Activated naive CD8-positive, alpha-beta T cell treated with anti-CD3 and anti-CD28 coated beads for 36 hours (primary cell): ENCODE data around the gene HOMER1. TPM values are rescaled to one million over a fixed set of nuclear protein-coding genes. Genes with fewer than 3 reads are reported as not detected.
A peak's percentile ranks its signal among the peaks of the same experiment; 100 is the strongest.

Source experiments
- DNase-seq: peaks from one replicate; pipeline ENCODE4 v3.0.0; 2021
- H3K27ac Mint-ChIP-seq: one replicate; pipeline ENCODE4 v1.8.0; 2022; ENCODE audit warnings: mild to moderate bottlenecking, moderate library complexity, mixed read lengths
- H3K27me3 Mint-ChIP-seq: one replicate; pipeline ENCODE4 v1.8.0; 2022; ENCODE audit warnings: mild to moderate bottlenecking, mixed read lengths
- H3K36me3 Mint-ChIP-seq: one replicate; pipeline ENCODE4 v1.8.0; 2021; ENCODE audit warnings: mild to moderate bottlenecking, mixed read lengths
- H3K4me1 Mint-ChIP-seq: one replicate; pipeline ENCODE4 v1.8.0; 2021; ENCODE audit warnings: mixed read lengths
- H3K4me3 Mint-ChIP-seq: one replicate; pipeline ENCODE4 v1.8.0; 2022; ENCODE audit warnings: mild to moderate bottlenecking, moderate library complexity, mixed read lengths
- H3K9me3 Mint-ChIP-seq: one replicate; pipeline ENCODE4 v1.8.0; 2022; ENCODE audit warnings: mixed read lengths
- total RNA-seq, 2 experiments: library from RNA; stranded (reverse); gene quantifications; one replicate each; pipeline ENCODE4 v1.2.3, GENCODE V29; 2021

The HOMER1 gene, protein sequence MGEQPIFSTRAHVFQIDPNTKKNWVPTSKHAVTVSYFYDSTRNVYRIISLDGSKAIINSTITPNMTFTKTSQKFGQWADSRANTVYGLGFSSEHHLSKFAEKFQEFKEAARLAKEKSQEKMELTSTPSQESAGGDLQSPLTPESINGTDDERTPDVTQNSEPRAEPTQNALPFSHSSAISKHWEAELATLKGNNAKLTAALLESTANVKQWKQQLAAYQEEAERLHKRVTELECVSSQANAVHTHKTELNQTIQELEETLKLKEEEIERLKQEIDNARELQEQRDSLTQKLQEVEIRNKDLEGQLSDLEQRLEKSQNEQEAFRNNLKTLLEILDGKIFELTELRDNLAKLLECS
- 10 to 100 TPM; 12.8 to 13.0 TPM for total RNA-seq

DNA sequence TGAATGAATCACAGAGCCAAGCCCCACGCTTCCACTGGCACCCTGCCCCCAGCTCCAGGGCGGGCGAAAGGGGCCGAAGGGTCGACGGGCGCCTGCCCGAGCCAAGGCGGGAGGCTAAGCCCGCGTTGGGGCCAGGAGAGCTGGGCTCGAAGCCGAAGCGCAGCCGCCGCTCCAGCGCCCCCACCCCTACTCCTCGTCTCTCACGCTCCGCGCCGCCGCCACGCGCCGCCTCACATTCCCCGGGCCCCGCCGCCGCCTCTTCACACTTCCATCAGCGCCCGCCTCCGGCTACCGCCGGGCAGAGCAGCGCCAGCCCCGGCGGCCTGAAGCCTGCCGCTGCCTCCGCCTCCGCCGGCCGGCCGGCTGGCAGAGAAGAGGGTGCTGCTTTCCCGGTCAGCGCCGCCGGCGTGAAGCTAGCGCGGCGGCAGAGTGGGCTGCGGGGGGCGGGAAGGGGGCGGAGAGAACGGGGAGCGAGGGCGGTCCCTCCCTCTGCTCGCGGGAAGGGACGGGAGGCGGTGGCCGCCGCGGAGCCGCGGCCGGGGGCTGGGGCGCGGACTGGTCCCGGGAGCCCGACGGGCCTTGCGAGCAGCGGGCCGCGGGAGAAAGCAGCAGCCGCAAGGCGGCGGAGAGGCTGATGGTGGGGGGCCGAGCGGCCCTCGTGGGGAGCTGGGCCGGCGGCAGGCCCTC lies at the start of gene HOMER1:
TSS of gene HOMER1 (minus strand) at position 431 of the 687 bp plus-strand sequence. CDS start 1,360 bp downstream, outside the sequence.
- H3K27ac Mint-ChIP-seq, result peak within 1 kb of the TSS; percentile 98
- peak within 1 kb of the TSS; percentile 94 for H3K4me3 Mint-ChIP-seq
- peaks cover 14% of the 10 kb centered on the region for H3K36me3 Mint-ChIP-seq
- H3K4me1 Mint-ChIP-seq, result peaks cover 46% of the 10 kb centered on the region
- peaks cover 26% of the 10 kb centered on the region for H3K27me3 Mint-ChIP-seq
- peaks cover 2% of the 10 kb centered on the region for H3K9me3 Mint-ChIP-seq
- DNase-seq, result peak; percentile 79

DNA sequence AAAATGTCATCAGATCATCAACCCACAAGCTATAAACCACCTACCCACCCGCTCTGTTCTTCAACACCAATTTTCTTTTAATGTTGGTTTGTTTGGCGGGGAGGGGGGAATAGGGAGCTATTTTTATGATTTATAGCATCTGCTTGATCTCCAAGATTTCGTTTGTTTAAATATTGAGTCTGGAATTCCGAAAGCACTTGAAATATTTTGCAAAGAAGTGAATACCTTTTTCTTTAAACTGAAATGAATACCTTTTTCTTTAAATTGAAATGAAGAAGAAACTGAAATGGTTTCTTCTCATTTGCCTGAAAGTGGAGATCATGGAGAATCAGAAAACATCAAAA lies 49.3 kb upstream of the HOMER1 start:
- H3K27me3 Mint-ChIP-seq, result no peaks in the 10 kb centered on the region
- H3K4me1 Mint-ChIP-seq, result peaks cover 38% of the 10 kb centered on the region
- H3K27ac Mint-ChIP-seq, result peak overlapping the region; percentile 99
- DNase-seq, result no peak
- no peak overlapping the region for H3K4me3 Mint-ChIP-seq
- peaks cover 22% of the 10 kb centered on the region for H3K36me3 Mint-ChIP-seq
- peaks cover 11% of the 10 kb centered on the region for H3K9me3 Mint-ChIP-seq

DNA sequence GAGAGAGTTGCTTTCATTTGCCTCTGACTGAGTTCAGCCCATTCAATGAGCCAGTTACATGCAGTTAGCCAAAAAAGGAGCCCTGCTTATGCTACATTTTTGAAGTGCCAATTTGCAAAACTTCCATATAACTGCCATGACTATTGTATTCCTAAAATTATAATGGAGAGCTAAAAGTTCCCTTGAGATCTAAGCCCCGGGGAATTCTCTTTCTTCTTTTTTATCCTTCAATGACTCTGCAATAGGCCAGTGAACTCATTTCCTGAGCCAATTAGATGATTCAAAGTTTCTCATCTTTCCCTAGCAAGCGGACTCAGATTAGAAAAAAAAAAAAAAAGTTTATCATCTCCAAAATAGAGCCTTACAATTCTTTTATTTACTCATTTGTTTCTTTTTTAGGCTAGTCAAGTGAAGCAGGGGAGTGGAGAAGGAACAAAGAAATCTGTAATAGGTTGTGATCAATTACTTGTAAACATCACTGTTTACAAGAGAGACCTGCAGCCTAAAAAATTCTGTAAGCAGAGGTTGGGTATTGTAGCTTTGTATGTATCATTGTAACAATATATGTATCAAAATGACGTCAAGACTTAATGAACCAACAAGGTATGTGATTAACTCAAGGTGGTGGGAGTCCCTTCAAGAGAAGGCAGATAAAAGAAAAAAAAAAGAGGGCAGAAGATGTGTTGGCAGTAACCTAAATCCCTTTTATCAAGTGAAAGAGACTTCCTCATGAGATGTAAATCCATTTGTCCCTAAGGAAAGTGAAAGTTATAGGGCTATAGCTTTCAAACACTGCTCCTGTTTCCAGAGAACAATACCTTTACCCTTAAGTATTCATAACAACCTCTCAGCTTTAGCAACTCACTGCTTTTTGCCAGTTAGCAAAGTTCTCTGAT lies 48.7 kb upstream of the HOMER1 start:
- H3K4me3 Mint-ChIP-seq, result no peak overlapping the region
- DNase-seq, result no peak
- H3K9me3 Mint-ChIP-seq, result peaks cover 11% of the 10 kb centered on the region
- H3K36me3 Mint-ChIP-seq, result peaks cover 22% of the 10 kb centered on the region
- peaks cover 38% of the 10 kb centered on the region for H3K4me1 Mint-ChIP-seq
- H3K27me3 Mint-ChIP-seq, result no peaks in the 10 kb centered on the region
- H3K27ac Mint-ChIP-seq, result peak overlapping the region; percentile 99

DNA sequence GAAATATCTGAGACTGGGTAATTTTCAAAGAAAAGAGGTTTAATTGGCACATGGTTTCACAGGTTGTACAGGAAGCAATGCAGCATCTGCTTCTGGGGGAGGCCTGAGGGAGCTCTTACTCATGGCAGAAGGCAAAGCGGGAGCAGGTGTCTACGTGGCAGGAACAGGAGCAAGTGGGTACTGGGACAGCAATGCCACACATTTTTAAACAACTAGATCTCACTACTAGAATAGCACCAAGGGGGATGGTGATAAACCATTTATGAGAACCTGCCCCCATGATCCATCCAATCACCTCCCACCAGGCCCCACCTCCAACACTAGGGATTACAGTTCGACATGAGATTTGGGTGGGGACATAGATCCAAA lies 47.6 kb upstream of the HOMER1 start:
- H3K27me3 Mint-ChIP-seq, result no peaks in the 10 kb centered on the region
- no peak overlapping the region for H3K4me3 Mint-ChIP-seq
- peaks cover 22% of the 10 kb centered on the region for H3K36me3 Mint-ChIP-seq
- peaks cover 39% of the 10 kb centered on the region for H3K4me1 Mint-ChIP-seq
- H3K9me3 Mint-ChIP-seq, result peaks cover 11% of the 10 kb centered on the region
- DNase-seq, result peak; percentile 33
- H3K27ac Mint-ChIP-seq, result peak overlapping the region; percentile 99

DNA sequence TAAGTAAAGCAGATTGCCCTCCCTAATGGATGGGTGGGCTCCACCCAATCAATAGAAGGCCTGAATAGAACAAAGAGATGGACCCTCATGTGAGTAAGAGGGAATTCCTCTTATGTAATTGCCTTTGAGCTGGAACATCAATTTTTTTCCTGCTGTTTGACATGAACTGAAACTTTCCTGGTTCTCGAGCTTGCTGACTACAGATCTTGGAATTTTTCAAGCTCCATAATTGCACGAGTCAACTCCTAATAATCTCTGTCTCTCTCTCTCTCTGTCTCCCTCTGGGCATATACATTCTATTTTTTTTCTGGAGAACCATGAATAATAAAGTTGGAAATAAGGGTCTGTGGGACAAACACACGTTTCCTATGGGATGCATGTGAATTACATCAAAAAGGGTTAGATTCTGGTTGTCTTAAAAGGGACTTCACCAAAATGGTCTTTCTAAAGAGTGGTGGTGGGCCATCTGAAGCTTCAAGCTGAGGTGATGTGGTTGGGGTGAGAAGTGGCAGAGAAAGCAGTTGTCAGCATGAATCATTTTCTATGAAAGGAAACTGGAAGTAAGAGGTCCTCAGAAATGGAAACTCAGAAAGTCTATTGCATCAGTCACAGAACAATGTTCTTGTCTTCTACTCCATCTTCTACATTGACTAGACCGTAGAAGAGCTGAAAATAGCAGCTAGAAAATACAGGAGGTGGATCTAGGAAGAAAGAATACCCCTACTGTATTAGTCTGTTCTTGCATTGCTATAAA lies 47.0 kb upstream of the HOMER1 start:
- H3K36me3 Mint-ChIP-seq, result peaks cover 22% of the 10 kb centered on the region
- H3K4me3 Mint-ChIP-seq, result peak overlapping the region; percentile 70
- H3K4me1 Mint-ChIP-seq, result peaks cover 42% of the 10 kb centered on the region
- peak overlapping the region; percentile 99 for H3K27ac Mint-ChIP-seq
- peak; percentile 43 for DNase-seq
- H3K9me3 Mint-ChIP-seq, result peaks cover 11% of the 10 kb centered on the region
- no peaks in the 10 kb centered on the region for H3K27me3 Mint-ChIP-seq

DNA sequence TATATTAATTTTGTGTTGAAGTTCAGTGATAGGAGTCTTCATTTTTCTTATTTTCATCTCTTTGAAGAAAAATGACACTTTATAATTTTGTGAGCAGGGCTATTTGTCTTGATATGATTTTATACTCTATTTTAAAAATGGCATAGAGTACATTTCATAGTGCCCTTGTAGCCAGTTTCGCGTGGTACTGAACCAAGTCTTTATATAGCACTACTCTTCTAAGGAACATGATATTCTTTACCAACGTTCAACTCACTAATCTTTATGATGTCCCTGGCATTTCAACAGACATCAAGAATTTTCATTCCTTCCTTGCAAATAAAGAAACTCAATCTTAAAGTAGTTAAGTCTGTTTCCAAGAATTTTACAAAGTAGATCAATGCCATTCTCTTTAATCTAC lies 41.5 kb upstream of the HOMER1 start:
- H3K4me1 Mint-ChIP-seq, result peaks cover 18% of the 10 kb centered on the region
- H3K4me3 Mint-ChIP-seq, result no peak overlapping the region
- H3K36me3 Mint-ChIP-seq, result peaks cover 7% of the 10 kb centered on the region
- H3K9me3 Mint-ChIP-seq, result peaks cover 11% of the 10 kb centered on the region
- no peak overlapping the region for H3K27ac Mint-ChIP-seq
- H3K27me3 Mint-ChIP-seq, result no peaks in the 10 kb centered on the region
- DNase-seq, result no peak

DNA sequence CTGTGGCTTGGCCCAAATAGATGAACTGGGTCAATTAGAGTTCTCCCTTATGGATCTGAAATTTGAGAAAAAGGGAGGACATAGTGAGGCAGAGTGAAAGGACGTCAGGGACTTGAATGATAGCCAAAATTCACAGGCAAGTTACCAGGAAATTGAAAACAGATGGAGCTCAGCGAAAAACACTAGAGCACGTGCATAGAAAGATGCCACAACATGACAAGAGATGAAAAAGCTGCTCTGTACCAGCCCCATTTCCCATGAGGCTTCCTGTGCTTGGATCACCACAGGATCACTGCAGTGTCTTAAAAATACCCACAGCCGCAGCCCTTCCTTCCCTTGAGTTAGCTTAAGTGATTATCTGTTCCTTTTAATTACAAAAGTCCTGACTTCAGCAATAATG lies 39.0 kb upstream of the HOMER1 start:
- no peak for DNase-seq
- no peaks in the 10 kb centered on the region for H3K27me3 Mint-ChIP-seq
- H3K4me1 Mint-ChIP-seq, result peaks cover 12% of the 10 kb centered on the region
- H3K27ac Mint-ChIP-seq, result no peak overlapping the region
- H3K4me3 Mint-ChIP-seq, result no peak overlapping the region
- H3K9me3 Mint-ChIP-seq, result peaks cover 8% of the 10 kb centered on the region
- H3K36me3 Mint-ChIP-seq, result peaks cover 2% of the 10 kb centered on the region

DNA sequence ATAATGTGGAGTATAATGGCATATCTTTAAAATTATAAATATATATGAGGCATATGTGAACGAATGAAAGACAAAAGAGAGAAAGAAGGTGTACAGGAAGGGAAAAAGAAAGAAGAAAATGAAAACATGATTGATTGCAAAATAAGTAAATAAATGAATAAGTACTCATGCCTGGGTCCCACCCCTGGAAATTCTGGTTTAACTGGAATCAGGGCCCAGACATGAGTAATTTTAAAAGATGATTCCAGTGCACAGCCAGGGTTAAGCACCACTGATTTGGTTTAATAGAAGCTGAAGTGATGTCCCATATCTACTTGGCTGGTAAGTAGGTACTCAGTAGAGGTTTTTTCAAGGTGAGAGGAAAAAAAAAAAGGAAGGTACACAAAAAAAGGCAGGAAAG lies 34.0 kb upstream of the HOMER1 start:
- H3K27me3 Mint-ChIP-seq, result no peaks in the 10 kb centered on the region
- no peak overlapping the region for H3K27ac Mint-ChIP-seq
- peaks cover 2% of the 10 kb centered on the region for H3K4me1 Mint-ChIP-seq
- H3K9me3 Mint-ChIP-seq, result peaks cover 8% of the 10 kb centered on the region
- no peak overlapping the region for H3K4me3 Mint-ChIP-seq
- H3K36me3 Mint-ChIP-seq, result peaks cover 2% of the 10 kb centered on the region
- no peak for DNase-seq

DNA sequence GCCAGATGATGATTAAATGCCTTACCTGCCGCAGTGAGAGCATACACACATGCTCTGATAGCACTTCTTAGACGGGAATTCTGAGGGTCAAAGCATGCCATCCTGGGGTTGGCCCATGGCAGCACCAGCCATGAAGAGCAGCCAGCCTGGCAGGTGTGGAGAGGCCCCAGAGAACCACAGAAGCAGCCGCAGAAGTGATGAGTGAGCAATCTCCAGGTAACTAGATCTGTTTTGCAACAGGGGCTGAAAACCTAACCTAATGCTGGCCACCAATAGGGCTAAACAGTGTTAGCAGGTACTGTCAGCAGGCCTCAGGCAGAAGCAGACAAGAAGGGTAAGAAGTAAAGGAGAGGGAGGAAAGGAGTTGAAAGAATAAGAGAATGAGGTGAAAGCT lies 33.5 kb upstream of the HOMER1 start:
- Mint-ChIP-seq H3K27ac (no peak overlapping the region), H3K36me3 (peaks cover 2% of the 10 kb centered on the region), H3K4me1 (no peaks in the 10 kb centered on the region), H3K9me3 (peaks cover 4% of the 10 kb centered on the region), H3K4me3 (no peak overlapping the region), H3K27me3 (no peaks in the 10 kb centered on the region)
- no peak for DNase-seq

DNA sequence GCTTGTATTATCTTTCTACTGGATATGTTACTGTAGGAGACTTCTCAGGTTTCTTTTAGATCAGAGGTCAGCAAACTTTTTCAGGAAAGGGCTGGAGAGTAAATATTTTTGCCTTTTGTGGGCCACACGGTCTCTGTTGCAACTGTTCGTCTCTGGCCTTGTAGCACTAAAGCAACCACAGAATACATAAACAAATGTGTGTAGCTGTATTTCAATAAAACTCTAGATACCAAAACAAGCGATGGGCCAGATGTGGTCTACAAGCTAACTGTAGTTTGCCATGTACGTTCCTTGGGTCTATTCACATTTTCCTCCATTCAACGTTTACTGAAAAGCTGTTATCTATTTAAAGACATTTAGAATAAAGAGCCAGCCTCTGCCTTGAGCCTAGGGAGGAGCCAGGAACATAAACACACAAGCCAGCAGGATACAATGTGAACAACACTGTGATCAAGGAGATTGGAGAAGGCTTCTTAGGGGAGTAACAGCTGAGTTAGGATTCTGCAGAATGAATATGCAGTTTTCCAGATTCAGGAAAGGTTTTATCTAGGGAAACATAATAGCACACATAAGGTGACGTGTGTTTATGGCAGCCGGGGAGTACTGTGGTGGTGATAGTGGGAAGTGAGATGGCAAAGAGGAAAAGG lies 33.0 kb upstream of the HOMER1 start:
- H3K27me3 Mint-ChIP-seq, result no peaks in the 10 kb centered on the region
- no peak overlapping the region for H3K4me3 Mint-ChIP-seq

DNA sequence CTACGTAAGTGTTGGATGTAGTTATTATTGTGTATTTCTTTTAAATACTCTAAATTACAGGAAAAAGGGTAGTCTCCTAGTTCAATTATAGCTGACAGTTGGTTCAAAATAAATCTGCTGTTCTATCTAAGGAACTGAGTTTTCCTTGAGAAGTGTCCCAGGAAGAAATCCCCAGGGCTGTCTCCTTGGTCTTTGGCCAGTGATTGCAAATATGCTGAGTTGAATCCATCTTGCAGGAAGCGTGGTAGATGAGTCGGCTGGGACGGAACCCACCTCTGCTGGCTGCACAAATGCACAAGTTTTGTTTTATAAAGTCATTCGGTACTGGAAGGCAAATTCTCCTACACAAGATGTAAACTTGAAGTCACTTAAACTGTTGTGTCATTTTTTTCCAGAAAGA lies 30.2 kb upstream of the HOMER1 start:
- no peaks in the 10 kb centered on the region for H3K4me1 Mint-ChIP-seq
- H3K9me3 Mint-ChIP-seq, result no peaks in the 10 kb centered on the region
- no peak overlapping the region for H3K4me3 Mint-ChIP-seq
- H3K27me3 Mint-ChIP-seq, result no peaks in the 10 kb centered on the region
- H3K36me3 Mint-ChIP-seq, result no peaks in the 10 kb centered on the region
- DNase-seq, result no peak
- no peak overlapping the region for H3K27ac Mint-ChIP-seq

More for the DNA sequence above, 33.0 kb upstream of the HOMER1 start:
- Mint-ChIP-seq H3K4me1 (no peaks in the 10 kb centered on the region), H3K36me3 (peaks cover 2% of the 10 kb centered on the region), H3K27ac (no peak overlapping the region), H3K9me3 (peaks cover 1% of the 10 kb centered on the region)
- no peak for DNase-seq

DNA sequence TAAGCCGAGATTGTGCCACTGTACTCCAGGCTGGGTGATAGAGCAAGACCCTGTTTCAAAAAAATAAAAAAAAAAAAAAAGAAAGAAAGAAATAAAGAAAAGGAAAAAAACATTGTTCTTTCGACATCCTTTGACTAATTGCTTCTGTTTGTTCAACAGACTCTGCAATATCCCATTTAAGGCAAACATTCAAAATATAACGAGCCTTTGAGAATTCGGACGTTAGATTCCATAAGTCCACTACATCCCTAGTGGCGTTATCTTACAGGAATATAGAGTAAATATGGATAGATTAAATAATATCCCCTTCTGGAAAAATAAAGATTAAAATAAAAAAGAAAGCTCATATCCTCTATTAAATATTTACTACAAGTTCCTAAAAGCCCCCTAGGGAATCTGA lies 27.0 kb upstream of the HOMER1 start:
- H3K36me3 Mint-ChIP-seq, result no peaks in the 10 kb centered on the region
- no peak for DNase-seq
- H3K4me3 Mint-ChIP-seq, result no peak overlapping the region
- no peak overlapping the region for H3K27ac Mint-ChIP-seq
- no peaks in the 10 kb centered on the region for H3K27me3 Mint-ChIP-seq
- no peaks in the 10 kb centered on the region for H3K9me3 Mint-ChIP-seq
- H3K4me1 Mint-ChIP-seq, result no peaks in the 10 kb centered on the region

DNA sequence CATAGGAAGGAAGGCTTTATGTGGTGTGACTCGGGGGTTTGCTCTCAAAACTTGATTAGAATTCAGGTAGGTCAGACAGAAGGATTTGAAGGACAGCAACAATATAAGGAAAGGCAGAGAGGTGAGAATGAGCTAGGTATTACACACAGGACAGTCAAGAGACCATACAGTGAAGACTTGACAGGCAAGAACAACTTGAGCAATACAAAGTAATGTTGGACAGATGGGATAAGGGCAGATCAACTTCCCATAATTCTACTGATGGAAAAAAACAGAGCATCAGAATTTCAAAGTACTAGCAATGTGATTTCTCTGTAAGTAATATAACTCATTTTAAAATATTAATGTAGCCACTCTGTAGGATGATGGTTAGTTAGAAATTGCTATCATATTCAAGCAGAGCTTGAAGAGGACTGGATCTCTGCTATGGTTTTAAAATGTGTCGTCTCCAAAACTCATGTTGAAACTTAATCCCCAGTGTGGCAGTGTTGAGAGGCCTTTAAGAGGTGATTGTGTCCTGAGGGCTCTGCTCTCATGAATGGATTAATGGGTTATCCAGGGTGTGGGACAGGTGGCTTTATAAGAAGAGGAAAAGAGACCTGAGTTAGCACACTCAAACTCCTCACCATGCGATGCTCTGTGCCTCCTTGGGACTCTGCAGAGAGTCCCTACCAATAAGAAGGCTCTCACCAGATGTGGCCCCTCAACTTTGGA lies 22.4 kb upstream of the HOMER1 start:
- Mint-ChIP-seq H3K27me3 (no peaks in the 10 kb centered on the region), H3K36me3 (no peaks in the 10 kb centered on the region), H3K4me3 (no peak overlapping the region), H3K27ac (no peak overlapping the region), H3K9me3 (no peaks in the 10 kb centered on the region), H3K4me1 (no peaks in the 10 kb centered on the region)
- DNase-seq, result no peak
